Pancreas (tissue), 10 donors: Measurements from ENCODE around the gene DCAF6. TPM values are rescaled to one million over a fixed set of nuclear protein-coding genes. Genes with fewer than 3 reads are reported as not detected.

ENCODE experiments used
- ATAC-seq, 4 donors: fragments of 200-7000 bp; cut with Tn5 transposase; one replicate each; pipeline versions ENCODE4 v1.8.0 to v1.9.1; 2020; ENCODE audit warnings: mild to moderate bottlenecking in 4 of 4, moderate library complexity in 4 of 4
- DNase-seq, 6 donors: peaks; one replicate each; pipeline ENCODE4 v3.0.0-alpha.2; 2020
- FAIRE-seq: peaks from 2 replicates; lab custom pipeline; 2012; peaks lifted over from hg19 to GRCh38; lab: Jason Lieb, UNC
- H3K27ac ChIP-seq, 4 donors: fragments of 200-600 bp; sonication (generic); 1 replicate in 3 of 4; 2 replicates in 1 of 4; pipeline versions ENCODE4 v1.5.0 to v1.8.0; 2020
- H3K27me3 ChIP-seq, 4 donors: fragments of 200-600 bp; one replicate each; pipeline ENCODE4 v1.8.0; 2021
- H3K36me3 ChIP-seq, 3 donors: fragments of 200-600 bp; sonication (generic) in 1 of 3; one replicate each; pipeline versions ENCODE4 v1.5.0 to v1.8.0; 2020 to 2021
- H3K4me1 ChIP-seq, 3 donors: fragments of 200-600 bp; one replicate each; pipeline ENCODE4 v1.8.0; 2021
- H3K4me3 ChIP-seq, 4 donors: fragments of 200-600 bp; sonication (generic) in 2 of 4; one replicate each; pipeline versions ENCODE4 v1.5.0 to v1.8.0; 2020 to 2021
- H3K9me3 ChIP-seq, 4 donors: fragments of 200-600 bp; one replicate each; pipeline ENCODE4 v1.8.0; 2021
- WGBS, 2 donors: extraction: QIAGEN DNeasy Blood & Tissue Kit; methylation state at CpG; one replicate each; pipeline ENCODE4 v1.1.7; 2013; 5-methylcytosine and 5-hydroxymethylcytosine counted together
- intact Hi-C, 3 donors: fragments of 100-400 bp; cut with DNase I; formaldehyde crosslinking; loops; one replicate each; pipeline versions ENCODE4 v1.11.1 to v1.14.2; 2022
- polyA plus RNA-seq, 2 donors: library from polyadenylated mRNA; stranded (reverse); fragments of 200-250 nt; gene quantifications; one replicate each; pipeline ENCODE4 v1.2.3, GENCODE V29; 2013
- total RNA-seq, 6 donors: library from RNA; stranded (reverse); fragmentation: NEBNext Ultra II Directional in 4 of 6; extraction: Animal tissue kit (Norgen Biotek cat#: 25700) in 4 of 6; gene quantifications; one replicate each; pipeline versions ENCODE4 v1.2.1 to v1.2.4, GENCODE V29; 2021 to 2023
- TF ChIP-seq, protein P1 (sequence below), 4 donors: fragments of 200-600 bp; sonication (generic) in 3 of 4; IDR thresholded peaks; one replicate each; pipeline versions ENCODE4 v1.5.0 to v1.8.0; 2021; ENCODE audit warnings: antibody characterized with exemption in 4 of 4
- donor health status: healthy with polysubstance abuse.
- donor health status: DM: no; HTN: no; CAD: no; lungs with moderate emphysema.
- donor health status: DM: no; HTN: no; CAD: no.
- donor health status: control.
- donor health status: control.
- donor health status: Bipolar disorder and iron deficiency.
- donor health status: DM: yes; HTN: yes; CAD: no.
- donor health status: DM: no; HTN: no; CAD: no.
- donor health status: DM: no; HTN: no; CAD: no.
- donor health status: DM: yes; HTN: yes; CAD: no.

Gene DCAF6
- total and polyA plus RNA-seq, 8 donors, result 11.4 to 31.9 (median 20.0) TPM

DNA sequence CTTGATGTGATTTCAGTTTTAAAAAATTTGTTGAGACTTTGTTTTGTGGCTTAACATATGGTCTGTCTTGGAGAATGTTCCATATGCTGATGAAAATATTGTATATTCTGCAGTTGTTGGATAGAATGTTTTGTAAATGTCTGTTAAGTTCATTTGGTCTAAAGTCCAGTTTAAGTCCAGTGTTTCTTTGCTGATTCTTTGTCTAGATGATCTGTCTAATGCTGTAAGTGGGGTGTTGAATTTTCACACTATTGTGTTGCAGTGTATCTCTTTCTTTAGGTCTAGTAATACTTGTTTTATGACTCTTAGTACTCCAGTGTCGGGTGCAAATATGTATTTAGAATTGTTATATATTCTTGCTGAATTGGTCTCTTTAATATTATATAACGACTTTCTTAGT is 11.2 kb downstream of the DCAF6 start:
- H3K4me1 ChIP-seq, result peaks cover 3 to 18% (median 13%) of the 10 kb centered on the region in 3 donors

GRCh38 chr1:167949785-167950184 is 13.3 kb downstream of the DCAF6 start:
- FAIRE-seq, result no peak
- intact Hi-C loops, result no loop called here

More for the DNA sequence above, 11.2 kb downstream of the DCAF6 start:
- Histone ChIP-seq H3K27ac (no peak overlapping the region), H3K4me3 (no peak overlapping the region), H3K9me3 (no peaks in the 10 kb centered on the region), H3K36me3 (peaks cover 0 to 4% (median 0%) of the 10 kb centered on the region in 3 donors), H3K27me3 (no peaks in the 10 kb centered on the region)
- ATAC-seq (no peak), DNase-seq (no peak), FAIRE-seq (no peak)
- intact Hi-C loops, result no loop called here
- TF ChIP-seq, protein P1, sequence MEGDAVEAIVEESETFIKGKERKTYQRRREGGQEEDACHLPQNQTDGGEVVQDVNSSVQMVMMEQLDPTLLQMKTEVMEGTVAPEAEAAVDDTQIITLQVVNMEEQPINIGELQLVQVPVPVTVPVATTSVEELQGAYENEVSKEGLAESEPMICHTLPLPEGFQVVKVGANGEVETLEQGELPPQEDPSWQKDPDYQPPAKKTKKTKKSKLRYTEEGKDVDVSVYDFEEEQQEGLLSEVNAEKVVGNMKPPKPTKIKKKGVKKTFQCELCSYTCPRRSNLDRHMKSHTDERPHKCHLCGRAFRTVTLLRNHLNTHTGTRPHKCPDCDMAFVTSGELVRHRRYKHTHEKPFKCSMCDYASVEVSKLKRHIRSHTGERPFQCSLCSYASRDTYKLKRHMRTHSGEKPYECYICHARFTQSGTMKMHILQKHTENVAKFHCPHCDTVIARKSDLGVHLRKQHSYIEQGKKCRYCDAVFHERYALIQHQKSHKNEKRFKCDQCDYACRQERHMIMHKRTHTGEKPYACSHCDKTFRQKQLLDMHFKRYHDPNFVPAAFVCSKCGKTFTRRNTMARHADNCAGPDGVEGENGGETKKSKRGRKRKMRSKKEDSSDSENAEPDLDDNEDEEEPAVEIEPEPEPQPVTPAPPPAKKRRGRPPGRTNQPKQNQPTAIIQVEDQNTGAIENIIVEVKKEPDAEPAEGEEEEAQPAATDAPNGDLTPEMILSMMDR (IDR thresholded peaks at IDR 0.05), result no peak
- WGBS, 2 donors, result 86% methylated on average over 2 of the region's 2 CpGs

DNA sequence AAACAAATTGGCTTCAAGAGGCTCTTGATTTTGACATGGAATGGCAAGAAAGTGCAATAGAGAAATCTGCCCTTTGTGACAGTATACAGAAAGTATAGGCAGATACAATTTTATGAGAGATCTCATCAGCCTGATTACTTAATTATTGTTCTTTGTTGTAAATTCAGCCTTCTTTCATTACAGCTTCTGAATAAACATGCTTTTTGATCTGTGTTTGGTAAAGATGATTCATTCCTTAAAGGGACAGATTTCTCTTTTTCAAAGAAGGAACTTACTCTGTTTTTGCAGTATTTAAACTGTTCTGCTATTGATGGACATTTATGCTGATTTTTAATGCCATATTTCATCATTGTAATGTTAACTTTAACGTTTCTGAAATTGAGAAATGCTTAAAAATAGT is 14.1 kb downstream of the DCAF6 start:
- Histone ChIP-seq H3K27ac (no peak overlapping the region), H3K9me3 (no peaks in the 10 kb centered on the region), H3K36me3 (peaks cover 0 to 22% (median 0%) of the 10 kb centered on the region in 3 donors), H3K4me1 (peaks cover 3 to 18% (median 13%) of the 10 kb centered on the region in 3 donors), H3K27me3 (no peaks in the 10 kb centered on the region), H3K4me3 (no peak overlapping the region)
- 29 to 37% methylated on average over 1 of the region's 1 CpG for WGBS, 2 donors
- intact Hi-C loops, result no loop called here
- TF ChIP-seq, protein P1 (IDR thresholded peaks at IDR 0.05), result no peak
- no peak for DNase-seq
- no peak for ATAC-seq
- FAIRE-seq, result no peak

More at GRCh38 chr1:167949785-167950184, 13.3 kb downstream of the DCAF6 start:
- ATAC-seq, result no peak
- no peak for DNase-seq
- H3K36me3 ChIP-seq, result peaks cover 0 to 16% (median 0%) of the 10 kb centered on the region in 3 donors
- H3K4me3 ChIP-seq, result no peak overlapping the region
- H3K27ac ChIP-seq, result no peak overlapping the region
- no peaks in the 10 kb centered on the region for H3K27me3 ChIP-seq
- TF ChIP-seq, protein P1 (IDR thresholded peaks at IDR 0.05), result no peak
- WGBS, 2 donors, result 88 to 89% methylated on average over 3 of the region's 3 CpGs
- H3K4me1 ChIP-seq, result peaks cover 3 to 18% (median 13%) of the 10 kb centered on the region in 3 donors
- H3K9me3 ChIP-seq, result no peaks in the 10 kb centered on the region

DNA sequence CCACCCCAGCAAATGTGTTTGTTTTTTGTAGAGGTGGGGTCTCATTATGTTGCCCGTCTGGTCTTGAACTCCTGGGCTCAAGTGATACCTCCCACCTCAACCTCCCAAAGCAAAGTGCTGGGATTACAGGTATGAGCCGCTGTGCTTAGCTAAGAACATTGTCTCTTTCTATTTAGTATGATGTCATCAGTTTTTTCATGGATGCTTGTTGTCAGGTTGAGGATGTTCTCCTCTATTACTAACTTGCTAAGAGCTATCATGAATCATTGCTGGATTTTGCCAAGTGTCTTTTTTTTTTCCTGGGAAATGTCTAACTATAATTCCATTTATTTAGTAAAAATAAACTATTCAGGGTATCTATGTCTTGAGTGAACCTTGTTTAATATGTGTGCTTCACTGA is 19.4 kb downstream of the DCAF6 start:
- Histone ChIP-seq H3K27me3 (no peaks in the 10 kb centered on the region), H3K36me3 (peaks cover 0 to 22% (median 0%) of the 10 kb centered on the region in 3 donors), H3K4me3 (no peak overlapping the region), H3K4me1 (peaks cover 0 to 1% (median 0%) of the 10 kb centered on the region in 3 donors), H3K27ac (no peak overlapping the region), H3K9me3 (no peaks in the 10 kb centered on the region)
- ATAC-seq (no peak), DNase-seq (no peak), FAIRE-seq (no peak)
- intact Hi-C loops, result no loop called here
- TF ChIP-seq, protein P1 (IDR thresholded peaks at IDR 0.05), result no peak
- 94% methylated on average over 2 of the region's 2 CpGs for WGBS, 2 donors

DNA sequence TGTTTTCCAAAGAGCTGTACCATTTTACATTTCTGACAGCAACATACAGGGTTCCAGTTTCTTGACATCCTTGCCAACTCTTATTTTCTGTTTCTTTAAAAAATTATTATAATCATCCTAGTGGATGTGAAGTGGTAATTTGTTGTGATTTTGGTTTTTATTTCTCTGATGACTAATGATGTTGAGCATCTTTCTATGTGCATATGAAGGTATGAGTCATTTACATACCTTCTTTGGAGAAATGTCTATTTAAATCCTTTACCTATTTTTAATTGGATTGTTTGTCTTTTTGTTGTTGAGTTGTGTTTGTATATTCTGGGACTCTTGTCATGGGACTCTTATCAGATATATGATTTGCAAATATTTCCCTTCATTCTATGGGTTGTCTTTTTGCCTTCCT is 21.2 kb downstream of the DCAF6 start:
- FAIRE-seq, result no peak
- Histone ChIP-seq H3K4me3 (no peak overlapping the region), H3K27me3 (no peaks in the 10 kb centered on the region), H3K4me1 (no peaks in the 10 kb centered on the region), H3K9me3 (no peaks in the 10 kb centered on the region), H3K36me3 (peaks cover 0 to 18% (median 0%) of the 10 kb centered on the region in 3 donors), H3K27ac (no peak overlapping the region)
- intact Hi-C loops, result no loop called here
- TF ChIP-seq, protein P1 (IDR thresholded peaks at IDR 0.05), result no peak
- DNase-seq, result no peak
- ATAC-seq, result no peak
